ENCODE data around the gene SEPTIN6. TPM values are rescaled to one million over a fixed set of nuclear protein-coding genes. Genes with fewer than 3 reads are reported as not detected.

Gene SEPTIN6
- total and polyA plus RNA-seq, 2 of the 8 experiments (the other 6 are each of a cell fraction or from before 2014, with no cell fraction given) = 31.0 to 42.6 TPM

GRCh38 chrX:119709630-119710029, 16.7 kb upstream of the SEPTIN6 start:
- Histone ChIP-seq H3K4me1 (replicated peaks in 1 of 4; ENCODE audit: control insufficient read depth in 3 of 4, insufficient read depth in 4 of 4, low read length in 3 of 4) (no peaks in the 10 kb centered on the region), H3K4me2 (ENCODE audit: insufficient read depth in 1 of 2, low read depth in 2 of 2, low read length in 2 of 2) (no peak overlapping the region), H2BK120ac (replicated peaks; ENCODE audit: low read depth, low read length) (no peak overlapping the region), H3K23ac (ENCODE audit: insufficient read length) (no peak overlapping the region), H3K56ac (replicated peaks; ENCODE audit: insufficient read length, low read depth, low read length) (no peak overlapping the region), H3K14ac (ENCODE audit: insufficient read length) (no peak overlapping the region), H3K79me1 (ENCODE audit: low read depth, low read length) (no peaks in the 10 kb centered on the region), H3K18ac (ENCODE audit: extremely low read depth, low read length) (no peak overlapping the region), H4K8ac (ENCODE audit: extremely low read depth, insufficient read depth, low read length) (no peak overlapping the region), H3K36me3 (ENCODE audit: control insufficient read depth in 2 of 4, insufficient read depth in 4 of 4, low read length in 3 of 4) (no peaks in the 10 kb centered on the region), H2AK5ac (ENCODE audit: low read depth, low read length) (no peak overlapping the region), H2BK15ac (ENCODE audit: low read length) (no peak overlapping the region), H3K9me3 (ENCODE audit: insufficient read depth in 2 of 2, low read depth in 1 of 2, low read length in 1 of 2) (no peaks in the 10 kb centered on the region), H4K20me1 (replicated peaks in 1 of 2; ENCODE audit: control insufficient read depth in 1 of 2, insufficient read depth in 2 of 2, low read length in 2 of 2) (no peaks in the 10 kb centered on the region), H3K4me3 (ENCODE audit: extremely low read depth in 1 of 4, insufficient read depth in 2 of 4, low read depth in 3 of 4, low read length in 4 of 4) (no peak overlapping the region), H2AFZ (ENCODE audit: low read length) (no peak overlapping the region), H3K9ac (replicated peaks in 1 of 4; ENCODE audit: extremely low read depth in 1 of 4, low read depth in 3 of 4, low read length in 3 of 4) (no peak overlapping the region), H3K79me2 (ENCODE audit: control insufficient read depth in 1 of 2, insufficient read depth in 2 of 2, low read length in 2 of 2) (no peaks in the 10 kb centered on the region), H3K4ac (replicated peaks; ENCODE audit: insufficient read length, low read depth, low read length) (no peak overlapping the region), H2BK12ac (ENCODE audit: low read depth, low read length) (no peak overlapping the region), H4K91ac (replicated peaks; ENCODE audit: insufficient read length, low read length) (no peak overlapping the region), H2BK5ac (ENCODE audit: low read depth, low read length) (no peak overlapping the region), H2BK20ac (ENCODE audit: low read length) (no peak overlapping the region), H4K5ac (ENCODE audit: insufficient read length, low read depth, low read length) (no peak overlapping the region), H3K27ac (ENCODE audit: low read depth, low read length) (no peak overlapping the region), H3K27me3 (replicated peaks in 1 of 4; ENCODE audit: control insufficient read depth in 3 of 4, extremely low read depth in 1 of 4, insufficient read depth in 3 of 4, low read length in 3 of 4) (no peaks in the 10 kb centered on the region), H3K23me2 (ENCODE audit: low read depth, low read length) (no peaks in the 10 kb centered on the region)
- no peak for TF ChIP-seq MAFK (IDR thresholded peaks at IDR 0.05; ENCODE audit: low read depth, low read length)
- no peak for TF ChIP-seq SAP30 (IDR thresholded peaks at IDR 0.05; ENCODE audit: insufficient read depth, insufficient replicate concordance, low read length)
- TF ChIP-seq NRF1 (IDR thresholded peaks at IDR 0.05; ENCODE audit: low read depth, low read length) = no peak
- TF ChIP-seq HDAC2 (IDR thresholded peaks at IDR 0.05; ENCODE audit: borderline replicate concordance in 1 of 2, low read depth in 2 of 2, low read length in 2 of 2) = no peak
- TF ChIP-seq TAF7 (optimal IDR thresholded peaks at IDR 0.05; ENCODE audit: borderline replicate concordance, low read depth, low read length) = no peak
- CTCF ChIA-PET (ENCODE audit: partially characterized antibody) = interaction anchor here (0.9 to 2.3 kb wide), 5 partner anchors 9 to 114 kb away, joined by 3 to 17 read pairs (median 6); partner anchors contain the start of gene SOWAHD
- WGBS, 2 experiments (ENCODE audit: extremely low coverage in 1 of 2, insufficient coverage in 1 of 2, insufficient read length in 1 of 2, insufficient replicate concordance in 2 of 2, low coverage in 1 of 2, low lambda C conversion rate in 2 of 2, missing lambda C conversion rate in 1 of 2) = 83% methylated on average over 3 of the region's 3 CpGs; no CpG with 5 or more reads in 1 of the 2 experiments
- DNase-seq (ENCODE audit: low read depth in 1 of 2, low spot score in 2 of 2) (no peak), FAIRE-seq (no peak)
- POLR2A ChIA-PET (ENCODE audit: partially characterized antibody) = interaction anchor here (0.6 to 1.2 kb wide), 2 partner anchors 62 to 136 kb away, joined by 3 read pairs; no protein-coding TSS in a partner anchor
